Measurements from ENCODE around the gene EEF1E1. TPM values are rescaled to one million over a fixed set of nuclear protein-coding genes. Genes with fewer than 3 reads are reported as not detected.
A peak's percentile ranks its signal among the peaks of the same experiment; 100 is the strongest.

EEF1E1 gene
- total and polyA plus RNA-seq, 9 of the 15 experiments (the other 6 are each of a cell fraction or from before 2014, with no cell fraction given): 135 to 1,355 (median 327) TPM

- TF ChIP-seq MAZ (CRISPR knock-in tag; conservative IDR thresholded peaks at IDR 0.05 in 1 of 2, IDR thresholded peaks at IDR 0.05 in 1 of 2): no peak; a peak in 1 of 4 replicates
- TF ChIP-seq PREB (CRISPR knock-in tag; IDR thresholded peaks at IDR 0.05): no peak
- 0 out of 2 replicates have a peak, but pooled peaks have one; percentile 25 for TF ChIP-seq PML (IDR thresholded peaks at IDR 0.05; ENCODE audit: low read length)
- TF ChIP-seq FIP1L1 (IDR thresholded peaks at IDR 0.05; ENCODE audit: low read depth, low read length, poor library complexity, severe bottlenecking): no peak
- no peak for TF ChIP-seq VEZF1 (CRISPR knock-in tag; IDR thresholded peaks at IDR 0.05)
- TF ChIP-seq MLLT1 (IDR thresholded peaks at IDR 0.05): peak; percentile 36 to 43
- peak in 1 of 2 experiments; percentile 67; a peak in 1 of 4 replicates for TF ChIP-seq HDAC1 (IDR thresholded peaks at IDR 0.05)
- TF ChIP-seq RBM25 (IDR thresholded peaks at IDR 0.05; ENCODE audit: low read depth, low read length, severe bottlenecking): no peak
- no peak for TF ChIP-seq ZBTB43 (CRISPR knock-in tag; IDR thresholded peaks at IDR 0.05)
- TF ChIP-seq C11orf30 (IDR thresholded peaks at IDR 0.05; ENCODE audit: low read depth): no peak
- no peak for TF ChIP-seq MECOM (CRISPR knock-in tag; IDR thresholded peaks at IDR 0.05)
- TF ChIP-seq TAL1 (IDR thresholded peaks at IDR 0.05): peak; percentile 74
- no peak for TF ChIP-seq HNRNPLL (IDR thresholded peaks at IDR 0.05; ENCODE audit: low read depth, low read length, poor library complexity, severe bottlenecking)
- TF ChIP-seq HLTF (IDR thresholded peaks at IDR 0.05): 0 out of 2 replicates have a peak, but pooled peaks have one; percentile 5
- peak; percentile 40 for TF ChIP-seq RBBP5 (IDR thresholded peaks at IDR 0.05; ENCODE audit: borderline replicate concordance, insufficient read depth, low read length, poor library complexity, severe bottlenecking)
- TF ChIP-seq SAFB (IDR thresholded peaks at IDR 0.05; ENCODE audit: borderline replicate concordance, low read depth, low read length): no peak
- no peak for TF ChIP-seq ZNF668 (CRISPR knock-in tag; IDR thresholded peaks at IDR 0.05)
- 0 out of 2 replicates have a peak, but pooled peaks have one; percentile 37 for TF ChIP-seq CREM (IDR thresholded peaks at IDR 0.05; ENCODE audit: low read depth)
- TF ChIP-seq EP300 (IDR thresholded peaks at IDR 0.05; ENCODE audit: low read length): peak; percentile 84
- no peak for TF ChIP-seq ZEB2 (IDR thresholded peaks at IDR 0.05)
- no peak for TF ChIP-seq NCOA4 (IDR thresholded peaks at IDR 0.05; ENCODE audit: partially characterized antibody)
These were observed 2.0 kb downstream of the EEF1E1 start (continued) for GRCh38 chr6:8100159-8100854.
